ENCODE results near the gene ACTN2.

DNA sequence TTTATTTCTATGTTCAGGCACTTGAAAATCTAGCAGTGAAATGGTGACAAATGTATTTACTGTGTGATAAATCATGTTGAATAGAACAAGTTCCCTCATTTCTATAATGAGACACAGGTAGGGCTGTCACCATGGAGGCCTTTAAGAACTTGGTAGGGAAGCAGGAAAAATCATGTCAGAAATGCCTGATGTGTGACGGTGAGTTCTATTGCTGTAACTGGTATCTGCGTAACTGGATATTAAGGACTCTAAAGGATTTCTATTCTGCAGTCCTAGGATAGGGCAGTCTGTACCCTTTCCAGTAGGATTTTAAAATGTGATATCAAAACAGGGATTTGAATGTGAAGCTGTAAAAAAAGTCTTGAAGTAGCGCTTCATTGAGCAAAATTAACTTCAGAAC, 15.5 kb downstream of the ACTN2 start:
- TF ChIP-seq EZH2 (IDR thresholded peaks at IDR 0.05) (no peak), POLR2AphosphoS5 (IDR thresholded peaks at IDR 0.05; ENCODE audit: borderline replicate concordance, low read depth, low read length) (no peak), FOXP2 (optimal IDR thresholded peaks at IDR 0.05; ENCODE audit: control extremely low read depth, extremely low read length, insufficient read depth) (no peak)
